PFSK-1 (cell line): Measurements from ENCODE around the gene JMJD7. TPM values are rescaled to one million over a fixed set of nuclear protein-coding genes. Genes with fewer than 3 reads are reported as not detected.

Experiments used
- FOXP2 ChIP-seq: optimal IDR thresholded peaks from 2 replicates; pipeline ENCODE3; 2011; ENCODE audit warnings: borderline replicate concordance, control low read depth, inconsistent platforms; ENCODE audit not compliant: insufficient read depth; ENCODE audit errors: extremely low read length, extremely low read depth
- POLR2AphosphoS5 ChIP-seq: IDR thresholded peaks from 2 replicates; pipeline ENCODE4 v1.6.1; 2012; ENCODE audit warnings: low read depth, mild to moderate bottlenecking, control low read depth, low read length, moderate library complexity
- SIN3A ChIP-seq: IDR thresholded peaks from 2 replicates; pipeline ENCODE4 v1.6.1; 2012; ENCODE audit warnings: mild to moderate bottlenecking, low read length, moderate library complexity, borderline replicate concordance; ENCODE audit not compliant: insufficient read depth
- TAF1 ChIP-seq: IDR thresholded peaks from 2 replicates; pipeline ENCODE4 v1.6.1; 2012; ENCODE audit warnings: low read length, control low read depth, borderline replicate concordance; ENCODE audit not compliant: insufficient read depth
- polyA plus RNA-seq: library from polyadenylated mRNA; unstranded; fragments of >200 nt; gene quantifications from one replicate; pipeline ENCODE4 v1.2.1, GENCODE V29; 2012; ENCODE audit warnings: low read depth, missing spikeins; ENCODE audit not compliant: insufficient read length
- TF ChIP-seq, protein P1 (sequence below), 2 experiments: IDR thresholded peaks; 2 replicates each; pipeline versions ENCODE4 v1.6.1 to v1.8.0; 2011 to 2012; ENCODE audit warnings: low read depth in 2 of 2, low read length in 2 of 2, control low read depth in 1 of 2, inconsistent platforms in 1 of 2, mild to moderate bottlenecking in 1 of 2, moderate library complexity in 1 of 2; ENCODE audit not compliant: insufficient read depth in 1 of 2

Gene JMJD7
- polyA plus RNA-seq = 22.9 TPM

DNA sequence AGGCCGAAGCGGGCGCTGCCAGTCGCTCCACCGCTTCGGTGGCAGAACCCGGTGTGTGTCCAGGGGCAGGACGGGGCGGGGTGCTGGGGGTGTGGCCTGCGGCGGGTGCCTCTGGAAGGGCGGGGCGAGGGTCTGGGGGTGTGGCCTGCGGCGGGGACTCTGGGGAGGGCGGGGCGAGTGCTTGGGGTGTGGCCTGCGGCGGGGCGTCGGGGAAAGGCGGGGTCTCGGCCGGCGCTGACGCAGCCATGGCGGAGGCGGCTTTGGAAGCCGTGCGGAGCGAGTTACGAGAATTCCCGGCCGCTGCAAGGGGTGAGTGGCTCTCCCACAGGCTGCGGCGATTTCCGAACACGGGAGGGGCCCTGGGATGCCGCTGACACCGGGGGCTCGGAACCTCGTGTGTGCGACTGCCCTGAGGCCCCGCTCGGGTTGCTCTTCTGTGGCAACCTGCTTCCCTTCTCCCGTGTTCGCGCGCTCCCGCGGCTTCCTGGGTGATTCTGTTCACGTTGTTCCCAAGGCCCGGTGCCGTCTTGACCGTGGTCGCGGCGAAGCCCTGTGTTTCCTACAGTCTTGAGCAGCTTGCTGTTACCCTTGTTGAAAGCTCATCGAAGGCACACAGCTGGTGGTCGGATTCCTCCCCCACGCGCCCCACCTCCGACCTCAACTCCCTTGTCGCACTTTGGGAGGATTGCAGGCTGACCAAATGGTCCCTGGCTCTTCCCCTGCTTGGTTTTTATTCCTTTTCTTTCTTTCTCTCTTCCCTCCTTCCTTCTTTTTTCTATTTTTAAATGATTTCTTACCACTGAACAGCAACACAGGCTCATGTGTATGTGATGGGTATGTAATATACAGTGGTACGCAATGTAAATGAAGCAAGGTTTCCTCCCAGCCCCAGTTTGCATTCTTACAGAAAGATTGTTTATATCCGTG, at the start of gene JMJD7:
JMJD7 (plus strand) TSS at position 213 of the 927 bp plus-strand sequence; CDS start at position 246, 33 bp downstream.
- TF ChIP-seq FOXP2 = peak; percentile 53
- peak; percentile 77; the same call in 1 of the 2 replicates for TF ChIP-seq TAF1
- TF ChIP-seq POLR2AphosphoS5 = peak; percentile 94
- no peak for TF ChIP-seq SIN3A
- TF ChIP-seq, protein P1, sequence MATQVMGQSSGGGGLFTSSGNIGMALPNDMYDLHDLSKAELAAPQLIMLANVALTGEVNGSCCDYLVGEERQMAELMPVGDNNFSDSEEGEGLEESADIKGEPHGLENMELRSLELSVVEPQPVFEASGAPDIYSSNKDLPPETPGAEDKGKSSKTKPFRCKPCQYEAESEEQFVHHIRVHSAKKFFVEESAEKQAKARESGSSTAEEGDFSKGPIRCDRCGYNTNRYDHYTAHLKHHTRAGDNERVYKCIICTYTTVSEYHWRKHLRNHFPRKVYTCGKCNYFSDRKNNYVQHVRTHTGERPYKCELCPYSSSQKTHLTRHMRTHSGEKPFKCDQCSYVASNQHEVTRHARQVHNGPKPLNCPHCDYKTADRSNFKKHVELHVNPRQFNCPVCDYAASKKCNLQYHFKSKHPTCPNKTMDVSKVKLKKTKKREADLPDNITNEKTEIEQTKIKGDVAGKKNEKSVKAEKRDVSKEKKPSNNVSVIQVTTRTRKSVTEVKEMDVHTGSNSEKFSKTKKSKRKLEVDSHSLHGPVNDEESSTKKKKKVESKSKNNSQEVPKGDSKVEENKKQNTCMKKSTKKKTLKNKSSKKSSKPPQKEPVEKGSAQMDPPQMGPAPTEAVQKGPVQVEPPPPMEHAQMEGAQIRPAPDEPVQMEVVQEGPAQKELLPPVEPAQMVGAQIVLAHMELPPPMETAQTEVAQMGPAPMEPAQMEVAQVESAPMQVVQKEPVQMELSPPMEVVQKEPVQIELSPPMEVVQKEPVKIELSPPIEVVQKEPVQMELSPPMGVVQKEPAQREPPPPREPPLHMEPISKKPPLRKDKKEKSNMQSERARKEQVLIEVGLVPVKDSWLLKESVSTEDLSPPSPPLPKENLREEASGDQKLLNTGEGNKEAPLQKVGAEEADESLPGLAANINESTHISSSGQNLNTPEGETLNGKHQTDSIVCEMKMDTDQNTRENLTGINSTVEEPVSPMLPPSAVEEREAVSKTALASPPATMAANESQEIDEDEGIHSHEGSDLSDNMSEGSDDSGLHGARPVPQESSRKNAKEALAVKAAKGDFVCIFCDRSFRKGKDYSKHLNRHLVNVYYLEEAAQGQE (IDR thresholded peaks at IDR 0.05; ENCODE audit: insufficient read depth in 1 of 2, low read depth in 2 of 2, low read length in 2 of 2) = no peak

DNA sequence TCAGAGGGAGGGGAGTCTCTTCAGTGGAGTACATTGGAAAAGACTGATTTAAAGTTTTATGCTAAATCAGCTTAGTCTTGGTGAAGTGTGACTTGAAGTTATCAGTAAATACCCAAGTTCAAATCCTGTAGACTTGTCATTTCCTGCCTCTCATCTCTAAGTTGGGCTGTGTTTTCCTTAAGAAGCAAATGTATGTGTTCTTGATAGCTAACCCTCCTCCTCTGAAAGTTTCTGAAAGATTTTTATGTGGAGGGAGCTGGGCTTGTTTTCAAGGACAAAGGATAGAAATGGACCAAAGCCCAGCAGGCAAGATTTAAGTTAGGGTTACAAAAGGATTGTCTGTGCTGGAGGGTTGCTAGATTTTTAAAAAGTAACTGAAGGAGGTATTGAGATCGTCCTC, 49.4 kb upstream of the JMJD7 start:
- TF ChIP-seq, protein P1 (IDR thresholded peaks at IDR 0.05; ENCODE audit: insufficient read depth in 1 of 2, low read depth in 2 of 2, low read length in 2 of 2) = no peak
- TF ChIP-seq FOXP2 (no peak), TAF1 (no peak), SIN3A (no peak), POLR2AphosphoS5 (no peak)

DNA sequence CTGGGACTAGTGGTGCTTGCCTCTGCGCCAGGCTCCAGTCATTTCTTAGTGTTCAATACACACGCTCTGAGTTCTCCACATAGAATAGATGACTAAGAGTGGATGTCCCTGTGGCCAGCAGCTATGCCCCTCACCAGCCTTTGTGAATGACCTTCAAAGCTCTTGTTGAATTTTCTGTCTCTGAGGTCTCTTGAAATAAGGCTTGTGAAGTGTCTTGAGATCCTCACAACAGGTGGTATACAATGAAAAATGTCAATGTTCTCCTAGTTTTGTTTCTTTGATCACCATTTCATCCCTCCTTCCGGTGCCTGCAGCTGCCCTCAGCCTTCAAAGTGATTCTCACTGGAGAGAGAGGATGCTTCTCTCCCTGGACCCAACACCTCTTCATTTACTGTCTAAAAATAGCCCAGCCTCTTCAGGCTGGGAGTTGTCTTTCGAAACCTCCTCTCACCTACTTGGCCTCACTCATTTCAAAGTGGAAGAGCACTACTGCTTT, 48.2 kb upstream of the JMJD7 start:
- TF ChIP-seq SIN3A (no peak), FOXP2 (no peak), POLR2AphosphoS5 (no peak), TAF1 (no peak)
- TF ChIP-seq, protein P1 (IDR thresholded peaks at IDR 0.05; ENCODE audit: insufficient read depth in 1 of 2, low read depth in 2 of 2, low read length in 2 of 2) = no peak

DNA sequence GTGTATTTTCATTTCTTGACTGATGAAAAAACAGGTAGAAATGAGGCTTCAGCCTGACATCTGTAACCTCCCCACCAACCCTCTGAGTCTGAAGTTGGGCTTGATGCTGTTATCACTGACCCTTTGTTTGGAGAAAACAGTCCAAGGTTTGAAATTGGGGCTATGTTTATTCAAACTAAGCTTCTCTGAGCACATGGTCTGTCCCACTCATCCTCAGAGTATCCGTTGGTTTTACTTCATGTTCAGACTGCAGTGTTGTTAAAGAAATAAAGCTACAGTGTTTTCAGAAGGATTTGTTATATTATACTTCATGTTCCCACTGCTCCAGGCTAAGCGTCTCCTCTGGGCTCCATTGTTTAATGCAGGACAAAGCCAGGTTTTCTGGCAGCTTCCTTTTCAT, 47.6 kb upstream of the JMJD7 start:
- TF ChIP-seq POLR2AphosphoS5 (no peak), TAF1 (no peak), SIN3A (no peak), FOXP2 (no peak)
- TF ChIP-seq, protein P1 (IDR thresholded peaks at IDR 0.05; ENCODE audit: insufficient read depth in 1 of 2, low read depth in 2 of 2, low read length in 2 of 2) = no peak
